Thyroid gland (tissue), 4 donors: Measurements from ENCODE around the gene TMEM198. TPM values are rescaled to one million over a fixed set of nuclear protein-coding genes. Genes with fewer than 3 reads are reported as not detected.

ENCODE experiments used
- DNase-seq, 2 donors: peaks; one replicate each; pipeline ENCODE4 v3.0.0-alpha.2; 2019
- H3K27ac ChIP-seq, 3 donors: fragments of 200-600 bp; sonication (generic); 1 replicate in 2 of 3; 2 replicates in 1 of 3; pipeline ENCODE4 v1.5.1; 2016 to 2019; ENCODE audit warnings: mild to moderate bottlenecking in 1 of 3, moderate library complexity in 1 of 3
- H3K27me3 ChIP-seq: fragments of 200-600 bp; sonication (generic); one replicate; pipeline ENCODE4 v1.5.1; 2019
- H3K36me3 ChIP-seq, 2 donors: fragments of 200-600 bp; sonication (generic); one replicate each; pipeline ENCODE4 v1.5.1; 2016 to 2019
- H3K4me1 ChIP-seq, 2 donors: fragments of 200-600 bp; sonication (generic); one replicate each; pipeline ENCODE4 v1.5.1; 2017 to 2019
- H3K4me3 ChIP-seq, 3 donors: fragments of 200-600 bp; sonication (generic); replicated peaks in 1 of 3; 1 replicate in 2 of 3; 2 replicates in 1 of 3; pipeline ENCODE4 v1.5.1; 2016; ENCODE audit warnings: mild to moderate bottlenecking in 1 of 3
- H3K9me3 ChIP-seq: fragments of 200-600 bp; sonication (generic); one replicate; pipeline ENCODE4 v1.5.1; 2017
- POLR2A ChIP-seq, 2 donors: fragments of 450-650 bp; IDR thresholded peaks; one replicate each; pipeline ENCODE4 v1.6.1; 2017; ENCODE audit warnings: antibody characterized with exemption in 2 of 2, mild to moderate bottlenecking in 2 of 2, moderate library complexity in 1 of 2
- WGBS, 2 donors: methylation state at CpG; one replicate each; pipeline ENCODE4 v1.1.5; 2017; 5-methylcytosine and 5-hydroxymethylcytosine counted together
- intact Hi-C: fragments of 100-400 bp; cut with DNase I; formaldehyde crosslinking; loops from one replicate; pipeline ENCODE4 v1.15.1; 2023
- total RNA-seq, 4 donors: library from RNA; depleted of rRNA; stranded (reverse); fragments of >200 nt; gene quantifications; one replicate each; pipeline ENCODE4 v1.2.3, GENCODE V29; 2016
- TF ChIP-seq, protein P1 (sequence below), 6 experiments: fragments of 200-600 bp in 3 of 6; fragments of 450-650 bp in 3 of 6; sonication (generic) in 3 of 6; IDR thresholded peaks; one replicate each; pipeline ENCODE4 v1.5.1; 2016 to 2019; ENCODE audit warnings: antibody characterized with exemption in 6 of 6, mild to moderate bottlenecking in 2 of 6, inconsistent platforms in 1 of 6, moderate library complexity in 1 of 6

TMEM198 gene
- total RNA-seq, 4 donors from 2014 or later: 4.6 to 10.9 (median 5.4) TPM

DNA sequence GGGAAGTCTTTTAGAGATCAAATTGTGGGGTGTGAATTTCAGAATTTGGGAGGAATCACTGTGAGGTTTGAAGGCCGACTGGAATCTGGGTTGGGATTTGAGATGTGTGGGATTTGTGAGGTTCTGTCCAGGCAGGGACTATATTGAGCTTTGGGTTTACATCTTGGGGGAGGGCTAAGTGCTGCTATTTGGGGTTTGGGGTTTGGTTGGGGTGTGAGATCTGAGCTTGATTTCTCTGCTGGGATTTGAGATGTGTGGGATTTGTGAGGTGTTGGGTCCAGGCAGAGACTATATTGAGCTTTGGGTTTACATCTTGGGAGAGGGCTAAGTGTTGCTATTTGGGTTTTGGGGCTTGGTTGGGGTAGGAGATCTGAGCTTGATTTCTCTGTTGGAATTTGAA is 44.3 kb upstream of the TMEM198 start:
- Histone ChIP-seq H3K4me3 (peak overlapping the region in 1 of 3 donors; percentile 50), H3K27me3 (no peaks in the 10 kb centered on the region), H3K9me3 (no peaks in the 10 kb centered on the region), H3K27ac (no peak overlapping the region), H3K4me1 (peaks cover 24 to 26% of the 10 kb centered on the region in 2 donors), H3K36me3 (peaks cover 8 to 9% of the 10 kb centered on the region in 2 donors)
- intact Hi-C loops: loop anchor here (5.0 kb wide), 1 partner anchor 112 kb away; the partner anchor contains the start of gene DNPEP
- TF ChIP-seq POLR2A (IDR thresholded peaks at IDR 0.05): no peak
- TF ChIP-seq, protein P1, sequence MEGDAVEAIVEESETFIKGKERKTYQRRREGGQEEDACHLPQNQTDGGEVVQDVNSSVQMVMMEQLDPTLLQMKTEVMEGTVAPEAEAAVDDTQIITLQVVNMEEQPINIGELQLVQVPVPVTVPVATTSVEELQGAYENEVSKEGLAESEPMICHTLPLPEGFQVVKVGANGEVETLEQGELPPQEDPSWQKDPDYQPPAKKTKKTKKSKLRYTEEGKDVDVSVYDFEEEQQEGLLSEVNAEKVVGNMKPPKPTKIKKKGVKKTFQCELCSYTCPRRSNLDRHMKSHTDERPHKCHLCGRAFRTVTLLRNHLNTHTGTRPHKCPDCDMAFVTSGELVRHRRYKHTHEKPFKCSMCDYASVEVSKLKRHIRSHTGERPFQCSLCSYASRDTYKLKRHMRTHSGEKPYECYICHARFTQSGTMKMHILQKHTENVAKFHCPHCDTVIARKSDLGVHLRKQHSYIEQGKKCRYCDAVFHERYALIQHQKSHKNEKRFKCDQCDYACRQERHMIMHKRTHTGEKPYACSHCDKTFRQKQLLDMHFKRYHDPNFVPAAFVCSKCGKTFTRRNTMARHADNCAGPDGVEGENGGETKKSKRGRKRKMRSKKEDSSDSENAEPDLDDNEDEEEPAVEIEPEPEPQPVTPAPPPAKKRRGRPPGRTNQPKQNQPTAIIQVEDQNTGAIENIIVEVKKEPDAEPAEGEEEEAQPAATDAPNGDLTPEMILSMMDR (IDR thresholded peaks at IDR 0.05): no peak
- DNase-seq: no peak
- WGBS, 2 donors: 79 to 86% methylated on average over 1 of the region's 1 CpG

DNA sequence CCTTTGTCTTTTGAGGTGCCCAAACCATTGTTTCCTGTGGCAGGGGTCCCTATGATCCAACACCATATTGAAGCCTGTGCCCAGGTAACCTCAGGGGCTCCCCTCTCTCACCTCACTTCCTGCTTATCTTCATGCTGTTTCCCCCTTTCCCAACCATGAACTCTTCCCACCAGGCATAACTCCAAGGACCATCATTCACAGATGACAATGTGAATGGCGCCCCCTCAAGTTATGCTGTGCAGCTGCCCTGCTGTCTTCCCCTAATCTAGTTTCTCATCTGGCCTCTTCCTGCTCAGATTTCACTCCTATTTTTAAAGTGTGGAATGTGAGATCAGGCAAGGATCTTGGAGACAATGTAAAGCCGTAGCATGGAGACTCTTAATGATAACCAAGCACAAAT is 43.7 kb upstream of the TMEM198 start:
- 91 to 97% methylated on average over 2 of the region's 2 CpGs for WGBS, 2 donors
- H3K4me1 ChIP-seq: peaks cover 24 to 26% of the 10 kb centered on the region in 2 donors
- intact Hi-C loops: no loop called here
- no peaks in the 10 kb centered on the region for H3K9me3 ChIP-seq
- H3K27me3 ChIP-seq: no peaks in the 10 kb centered on the region
- peaks cover 14 to 15% of the 10 kb centered on the region in 2 donors for H3K36me3 ChIP-seq
- H3K27ac ChIP-seq: no peak overlapping the region
- no peak for DNase-seq
- TF ChIP-seq, protein P1 (IDR thresholded peaks at IDR 0.05): no peak
- TF ChIP-seq POLR2A (IDR thresholded peaks at IDR 0.05): no peak
- H3K4me3 ChIP-seq: no peak overlapping the region

DNA sequence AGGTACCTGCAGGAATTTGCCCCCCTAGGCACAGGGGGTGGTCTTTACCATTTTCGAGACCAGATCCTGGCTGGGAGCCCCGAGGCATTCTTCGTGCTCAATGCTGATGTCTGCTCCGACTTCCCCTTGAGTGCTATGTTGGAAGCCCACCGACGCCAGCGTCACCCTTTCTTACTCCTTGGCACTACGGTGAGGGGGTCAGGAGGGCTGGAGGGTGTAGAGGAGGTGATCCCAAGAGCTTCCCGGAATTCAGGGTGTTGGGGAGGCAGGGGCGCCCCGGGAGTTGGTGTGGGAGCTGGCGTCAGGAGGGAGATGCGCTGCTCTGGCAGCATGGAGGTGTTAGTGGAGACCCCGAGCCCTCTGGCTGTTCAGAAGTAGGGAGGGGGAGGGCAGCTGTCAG is 42.0 kb upstream of the TMEM198 start:
- H3K36me3 ChIP-seq: peaks cover 23 to 31% of the 10 kb centered on the region in 2 donors
- intact Hi-C loops: no loop called here
- TF ChIP-seq, protein P1 (IDR thresholded peaks at IDR 0.05): no peak
- TF ChIP-seq POLR2A (IDR thresholded peaks at IDR 0.05): no peak
- DNase-seq: no peak
- no peaks in the 10 kb centered on the region for H3K9me3 ChIP-seq
- H3K4me1 ChIP-seq: peaks cover 19 to 23% of the 10 kb centered on the region in 2 donors
- WGBS, 2 donors: 94 to 97% methylated on average over 14 of the region's 14 CpGs
- no peak overlapping the region for H3K4me3 ChIP-seq
- H3K27ac ChIP-seq: no peak overlapping the region
- no peaks in the 10 kb centered on the region for H3K27me3 ChIP-seq

DNA sequence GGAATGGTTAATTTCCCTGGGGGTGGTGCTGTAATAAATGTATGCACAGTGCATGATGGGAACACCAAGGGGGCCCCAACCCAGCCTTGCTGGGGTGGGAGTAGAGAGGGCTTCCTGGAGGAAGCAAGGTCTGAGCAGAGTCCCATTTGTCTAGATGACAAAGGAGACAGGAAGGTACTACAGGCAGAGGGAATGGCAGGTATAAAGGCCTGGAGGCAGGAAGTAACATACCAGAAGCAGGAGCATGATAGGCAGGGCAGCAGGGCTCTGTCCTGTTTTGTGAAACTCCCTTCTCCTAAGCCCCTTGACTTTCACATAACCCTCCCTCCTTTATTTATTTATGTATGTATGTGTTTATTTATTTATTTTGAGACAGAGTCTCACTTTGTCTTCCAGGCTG is 41.2 kb upstream of the TMEM198 start:
- no peak for DNase-seq
- intact Hi-C loops: no loop called here
- H3K4me1 ChIP-seq: peaks cover 12 to 15% of the 10 kb centered on the region in 2 donors
- H3K4me3 ChIP-seq: no peak overlapping the region
- H3K36me3 ChIP-seq: peaks cover 24 to 32% of the 10 kb centered on the region in 2 donors
- H3K27me3 ChIP-seq: no peaks in the 10 kb centered on the region
- no peak overlapping the region for H3K27ac ChIP-seq
- TF ChIP-seq POLR2A (IDR thresholded peaks at IDR 0.05): no peak
- TF ChIP-seq, protein P1 (IDR thresholded peaks at IDR 0.05): no peak
- H3K9me3 ChIP-seq: no peaks in the 10 kb centered on the region

DNA sequence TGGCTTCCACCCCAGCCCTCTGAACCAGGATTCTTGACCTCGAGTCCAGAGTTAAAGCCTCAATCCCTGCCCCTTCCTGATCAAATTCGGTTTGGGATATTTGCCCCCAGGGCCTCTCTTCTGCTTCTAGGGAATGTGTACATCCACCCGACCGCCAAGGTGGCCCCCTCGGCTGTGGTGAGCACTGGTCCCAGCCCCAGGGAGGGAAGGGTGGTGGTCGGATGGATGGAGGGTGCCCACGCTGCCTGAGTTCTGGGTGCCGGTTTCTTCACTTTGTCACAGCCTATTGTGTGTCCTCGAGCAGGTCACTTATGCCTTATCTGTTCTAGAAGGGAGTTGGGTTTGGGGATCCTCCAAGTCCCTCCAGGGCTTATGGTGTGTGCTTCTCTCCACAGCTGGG is 38.2 kb upstream of the TMEM198 start:
- no peak for DNase-seq
- intact Hi-C loops: no loop called here
- TF ChIP-seq, protein P1 (IDR thresholded peaks at IDR 0.05): no peak
- TF ChIP-seq POLR2A (IDR thresholded peaks at IDR 0.05): no peak
- no peaks in the 10 kb centered on the region for H3K9me3 ChIP-seq
- H3K36me3 ChIP-seq: peaks cover 24 to 32% of the 10 kb centered on the region in 2 donors
- H3K27me3 ChIP-seq: no peaks in the 10 kb centered on the region
- H3K4me1 ChIP-seq: peaks cover 11 to 15% of the 10 kb centered on the region in 2 donors
- WGBS, 2 donors: 87 to 95% methylated on average over 9 of the region's 9 CpGs
- H3K27ac ChIP-seq: no peak overlapping the region
- H3K4me3 ChIP-seq: no peak overlapping the region
